A204.1 (cell line): ENCODE results near the gene FBXW11.
"Not testable (repeated sequence)": the region's sequence is repeated elsewhere in the genome, so short reads cannot be mapped to it uniquely, and the experiment has no call there.

Experiments used
- FAIRE-seq: peaks from 2 replicates; lab custom pipeline; 2012; peaks lifted over from hg19 to GRCh38; lab: Jason Lieb, UNC

The FBXW11 gene

GRCh38 chr5:171953860-171954701 is 52.4 kb downstream of the FBXW11 start:
- no peak for FAIRE-seq

DNA sequence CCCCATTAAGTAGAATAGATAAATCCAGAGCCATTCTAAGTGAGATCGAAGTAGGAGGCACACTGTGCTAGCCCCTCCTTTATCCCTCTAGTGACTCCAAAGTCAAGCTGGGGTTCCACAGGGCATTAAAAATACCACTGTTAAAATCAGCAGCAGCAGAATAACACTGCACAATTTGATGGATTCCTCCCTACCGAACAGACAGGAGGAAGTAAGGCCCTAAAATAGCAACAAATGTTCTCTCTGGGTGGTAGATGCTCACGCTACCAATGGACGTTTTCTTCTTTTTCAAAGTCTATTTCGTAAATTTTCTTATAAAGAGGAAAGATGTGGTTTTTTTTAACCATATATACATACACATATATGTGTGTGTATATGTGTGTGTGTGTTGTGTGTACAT is 54.4 kb downstream of the FBXW11 start:
- FAIRE-seq: no peak

GRCh38 chr5:171951218-171951617 is 55.2 kb downstream of the FBXW11 start:
- FAIRE-seq: no peak

DNA sequence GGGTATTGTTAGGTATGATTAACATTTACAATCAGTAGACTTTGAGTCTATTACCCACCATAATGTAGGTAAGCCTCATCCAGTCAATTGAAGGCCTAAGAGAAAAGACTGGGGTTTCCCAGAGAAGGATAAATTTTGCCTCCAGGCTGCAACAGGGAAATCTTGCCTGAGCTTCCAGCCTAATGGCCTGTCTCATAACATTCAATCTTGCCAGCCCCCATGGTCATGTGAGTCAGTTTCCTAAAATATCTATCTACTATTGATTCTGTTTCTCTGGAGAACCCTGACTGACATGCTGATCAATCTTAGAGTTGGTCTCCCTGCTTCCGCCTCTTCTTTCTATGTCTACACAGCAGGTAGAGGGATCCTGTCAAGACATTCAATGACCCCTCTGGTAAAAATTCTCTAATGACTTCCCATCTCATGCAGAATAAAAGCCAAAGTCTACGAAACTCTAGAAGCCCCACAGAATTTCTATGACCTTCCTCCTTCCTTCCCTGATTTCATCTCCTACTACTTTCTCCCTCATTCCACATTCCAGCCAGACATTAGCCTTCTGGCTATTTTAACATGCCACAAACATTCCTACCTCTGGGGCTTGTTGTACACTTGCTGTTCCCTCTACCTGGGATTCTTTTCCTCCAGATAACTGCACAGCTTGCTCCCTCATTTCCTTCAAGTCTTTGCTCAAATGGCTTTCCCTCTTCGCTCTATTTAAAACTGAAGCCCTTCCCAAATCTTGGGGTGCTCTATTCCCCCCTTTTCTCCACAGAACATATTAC is 60.2 kb downstream of the FBXW11 start:
- no peak for FAIRE-seq

DNA sequence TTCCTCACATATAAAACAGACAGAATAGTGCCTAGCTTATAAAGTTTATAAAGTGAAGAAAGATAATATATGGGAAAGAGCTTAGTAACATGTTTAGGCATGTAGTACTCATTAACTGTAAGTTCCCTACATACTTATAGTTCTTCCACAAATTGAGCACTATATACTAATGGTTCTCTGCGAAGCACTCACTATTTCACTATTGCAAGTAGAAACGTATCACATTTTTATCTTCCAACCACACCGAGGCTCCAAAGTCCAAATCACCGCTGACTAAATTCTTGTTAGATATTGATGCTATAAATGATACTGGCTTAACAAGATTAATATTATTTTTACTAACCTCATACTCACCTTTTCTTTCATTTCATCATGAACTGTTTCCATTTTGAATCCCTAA is 61.0 kb downstream of the FBXW11 start:
- no peak for FAIRE-seq

DNA sequence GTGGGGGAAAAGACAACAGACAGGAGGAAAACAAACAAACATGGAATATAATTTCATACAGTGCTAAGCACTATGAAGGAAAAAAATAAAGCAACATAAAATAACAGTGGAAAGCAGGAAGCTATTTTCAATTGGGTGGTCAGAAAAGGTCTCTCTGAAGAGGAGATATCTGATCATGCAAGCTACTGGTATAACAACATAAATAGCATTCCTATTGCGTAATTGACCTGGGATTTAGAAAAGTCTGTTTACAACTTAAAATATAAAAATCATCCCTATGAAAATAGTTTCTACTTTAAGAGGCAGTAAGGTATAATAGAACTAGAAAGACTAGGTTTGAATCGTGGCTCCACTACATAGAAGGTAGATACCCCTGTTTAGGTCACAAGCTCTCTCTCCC is 61.4 kb downstream of the FBXW11 start:
- FAIRE-seq: no peak

DNA sequence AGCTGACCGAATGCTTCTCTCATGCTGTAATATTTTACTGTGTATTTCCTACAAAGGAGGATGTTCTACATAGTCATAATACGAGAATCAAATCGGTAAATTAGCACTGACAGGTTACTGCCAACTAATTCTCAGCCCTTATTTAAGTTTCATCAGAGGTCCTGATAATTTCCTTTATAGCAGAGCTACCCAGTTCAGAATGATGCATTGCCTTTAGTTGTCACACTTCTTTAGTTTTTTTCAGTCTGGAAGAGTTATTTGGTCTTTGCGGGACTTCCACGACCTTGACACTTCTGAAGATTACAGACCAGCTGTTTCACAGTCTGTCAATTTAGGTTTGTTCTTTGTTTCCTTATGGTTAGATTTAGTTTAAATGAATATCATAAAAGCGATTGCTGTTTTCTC is 64.3 kb downstream of the FBXW11 start:
- FAIRE-seq: not testable (repeated sequence)

DNA sequence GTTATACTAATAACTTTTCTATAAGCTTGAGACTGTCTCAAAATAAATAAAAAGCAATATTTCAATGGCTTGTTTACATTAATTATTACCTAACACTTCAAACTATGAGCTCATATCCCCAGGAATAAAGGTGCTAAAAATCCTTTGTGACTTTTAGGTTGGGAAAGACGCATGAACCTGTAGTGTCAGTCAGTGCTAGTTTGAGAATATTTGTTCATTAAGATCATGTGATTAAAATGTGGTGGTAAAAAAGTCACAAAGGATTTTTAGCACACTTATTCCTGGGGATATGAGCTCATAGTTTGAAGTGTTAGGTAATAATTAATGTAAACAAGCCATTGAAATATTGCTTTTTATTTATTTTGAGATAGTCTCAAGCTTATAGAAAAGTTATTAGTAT is 64.8 kb downstream of the FBXW11 start:
- FAIRE-seq: not testable (repeated sequence)

- FAIRE-seq: not testable (repeated sequence)
Measured at GRCh38 chr5:171941275-171941674, 65.2 kb downstream of the FBXW11 start.

DNA sequence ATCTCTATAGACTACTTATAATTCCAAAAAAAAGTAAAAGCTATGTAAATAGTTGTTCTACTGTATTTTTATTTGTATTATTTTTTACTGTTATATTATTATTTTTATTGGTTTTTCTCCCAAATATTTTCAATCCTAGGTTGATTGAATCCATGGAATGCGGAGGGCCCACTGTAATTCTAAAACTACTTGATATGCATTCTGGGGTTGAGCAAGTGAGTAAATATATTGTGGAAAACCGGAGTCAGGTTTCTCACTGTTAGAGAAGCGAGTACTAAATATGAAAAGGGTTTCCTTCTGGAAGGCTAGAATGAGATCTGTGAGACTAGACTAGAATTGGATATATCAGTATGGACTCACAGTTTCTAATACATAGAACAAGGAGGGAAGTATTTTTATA is 66.5 kb downstream of the FBXW11 start:
- FAIRE-seq: no peak

- FAIRE-seq: no peak
Measured at GRCh38 chr5:171938358-171938757, 68.1 kb downstream of the FBXW11 start.

- no peak for FAIRE-seq
Measured at GRCh38 chr5:171937351-171937750, 69.1 kb downstream of the FBXW11 start.

DNA sequence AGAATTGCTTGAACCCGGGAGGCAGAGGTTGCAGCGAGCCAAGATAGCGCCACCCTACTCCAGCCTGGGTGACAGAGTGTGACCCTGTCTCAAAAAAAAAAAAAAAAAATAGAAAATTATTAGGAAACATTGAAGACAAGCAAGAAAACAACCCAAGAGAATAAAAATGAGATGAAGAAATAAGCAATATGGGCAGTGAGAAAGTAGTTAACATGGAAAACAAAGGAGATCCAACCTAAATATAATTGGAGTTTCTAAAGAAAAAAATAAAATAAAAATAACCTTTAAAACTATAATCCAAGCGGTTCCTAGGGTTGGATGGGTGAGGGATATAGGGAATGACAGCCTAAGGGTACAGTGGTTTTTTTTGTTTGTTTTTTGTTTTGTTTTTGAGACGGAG is 71.9 kb downstream of the FBXW11 start:
- no peak for FAIRE-seq

DNA sequence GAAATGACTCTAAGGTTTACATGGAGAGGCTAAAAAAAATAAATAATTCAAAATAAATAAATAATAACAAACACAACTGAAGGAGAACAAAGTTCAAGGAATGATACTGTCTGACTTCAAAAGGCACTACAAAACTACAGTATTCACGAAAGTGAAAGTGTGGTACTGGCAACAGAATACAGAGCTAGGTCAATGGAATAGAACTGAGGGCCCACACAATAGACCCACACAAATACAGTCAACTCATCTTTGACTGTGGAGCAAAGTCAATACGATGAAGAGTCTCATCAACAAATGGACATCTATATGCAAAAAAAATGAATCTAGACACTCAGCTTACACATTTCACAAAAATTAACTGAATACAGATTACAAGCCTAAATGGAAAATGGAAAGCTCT is 75.3 kb downstream of the FBXW11 start:
- no peak for FAIRE-seq

DNA sequence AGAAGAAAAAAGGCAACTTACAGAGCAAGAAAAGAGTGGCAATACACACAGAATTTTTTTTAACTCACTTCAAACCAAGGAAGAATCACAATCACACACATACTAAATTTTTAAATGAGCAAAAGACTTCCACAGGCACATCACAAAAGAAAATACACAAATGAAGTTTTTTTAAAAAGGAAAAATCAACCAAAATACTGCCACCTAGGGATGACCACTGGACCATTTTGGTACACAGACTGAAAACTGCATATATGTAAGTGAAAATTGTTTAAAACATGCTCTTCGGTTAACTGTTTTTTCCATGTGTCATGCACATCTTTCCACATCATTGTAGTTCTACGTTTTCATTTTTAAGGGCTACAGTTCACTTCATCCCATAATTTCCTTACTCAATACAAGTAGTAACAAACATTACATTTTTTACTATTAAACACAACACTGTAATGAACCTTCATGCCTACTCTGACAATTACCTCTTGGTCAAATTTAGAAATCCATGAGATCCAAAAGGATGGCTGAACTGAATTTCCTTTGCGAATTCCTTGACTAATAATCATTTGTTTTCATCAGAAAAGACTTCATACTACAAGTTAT is 79.0 kb downstream of the FBXW11 start:
- no peak for FAIRE-seq

DNA sequence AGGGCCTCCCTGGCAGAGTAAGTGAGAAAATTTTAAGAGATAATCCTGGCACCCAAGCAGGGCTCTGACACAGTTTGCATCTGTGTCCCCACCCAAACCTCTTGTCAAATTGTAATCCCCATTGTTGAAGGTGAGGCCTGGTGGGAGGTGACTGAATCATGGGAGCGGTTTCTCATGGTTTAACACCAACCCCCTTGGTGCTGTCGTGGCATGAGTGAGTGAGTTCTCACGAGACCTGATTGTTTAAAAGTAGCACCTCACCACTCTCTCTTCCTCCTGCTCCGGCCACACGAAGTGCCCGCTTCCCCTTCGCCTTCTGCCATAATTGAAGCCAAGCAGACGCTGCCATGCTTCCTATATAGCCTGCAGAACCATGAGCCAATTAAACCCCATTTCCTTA is 80.1 kb downstream of the FBXW11 start:
- no peak for FAIRE-seq

DNA sequence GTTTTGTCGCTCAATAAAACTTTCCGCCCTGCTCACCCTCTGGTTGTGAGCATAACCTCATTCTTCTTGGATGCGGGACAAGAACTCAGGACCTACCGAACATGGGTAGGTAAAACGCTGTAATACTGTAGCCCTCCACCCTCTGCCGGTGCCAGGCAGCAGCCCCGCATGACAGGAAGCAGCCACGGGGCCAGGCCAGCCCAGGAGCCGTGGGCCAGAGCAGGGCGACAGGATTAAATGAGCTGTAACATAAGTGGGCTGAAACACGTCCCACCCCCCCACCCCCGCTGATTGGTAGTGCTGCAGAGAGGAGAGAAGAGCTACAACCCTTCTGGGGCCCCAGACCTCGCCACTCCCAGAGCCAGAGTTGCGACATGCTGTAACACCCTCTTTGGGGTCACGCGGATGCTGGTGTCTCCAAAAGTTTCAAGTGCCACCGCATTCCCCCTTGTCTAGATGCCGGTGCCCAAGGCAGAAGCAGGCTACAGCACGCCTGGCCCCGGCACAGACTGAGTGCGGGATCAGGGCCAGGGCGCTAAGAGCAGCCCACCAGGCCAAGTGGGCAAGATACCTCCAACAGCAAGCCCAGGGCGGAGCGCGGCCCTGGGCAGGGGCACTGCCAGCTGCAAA is 81.8 kb downstream of the FBXW11 start:
- no peak for FAIRE-seq

DNA sequence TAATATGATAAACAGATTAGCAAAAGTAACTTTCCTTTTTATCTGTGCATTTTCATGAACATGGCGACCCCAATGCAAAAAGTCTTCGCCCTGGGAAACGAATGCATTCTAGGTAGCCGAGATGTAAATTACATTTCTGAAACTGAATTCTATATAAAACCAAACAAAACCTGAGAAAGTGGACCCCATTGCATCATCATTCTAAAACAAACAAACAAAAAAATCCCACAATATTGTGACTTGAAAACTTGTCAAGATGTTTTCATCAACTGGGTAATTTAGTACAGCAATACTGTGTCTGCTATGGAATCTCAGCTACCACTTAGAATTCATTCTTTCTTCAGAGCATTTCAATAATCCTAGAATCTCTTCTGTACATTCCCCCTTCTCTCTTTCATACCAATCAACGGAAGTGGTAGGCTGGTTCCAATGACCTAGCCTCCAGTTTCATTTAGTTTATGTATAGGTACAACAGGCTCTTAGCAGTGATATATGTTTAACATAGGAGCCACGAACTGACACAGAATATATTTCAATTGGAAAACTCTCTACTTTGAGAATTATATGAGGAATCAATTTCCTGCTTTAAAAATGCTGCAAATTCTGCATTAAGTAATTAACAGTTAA is 85.6 kb downstream of the FBXW11 start:
- FAIRE-seq: no peak

- FAIRE-seq: not testable (repeated sequence)
Measured at GRCh38 chr5:171915700-171916099, 90.7 kb downstream of the FBXW11 start.

GRCh38 chr5:171914726-171915338 is 91.6 kb downstream of the FBXW11 start:
- no peak for FAIRE-seq

GRCh38 chr5:171913987-171914273 is 92.5 kb downstream of the FBXW11 start:
- no peak for FAIRE-seq

- no peak for FAIRE-seq
Measured at GRCh38 chr5:171911152-171911551, 95.3 kb downstream of the FBXW11 start.
